ENCODE measurements around the gene OPRL1. TPM values are rescaled to one million over a fixed set of nuclear protein-coding genes. Genes with fewer than 3 reads are reported as not detected.

Gene OPRL1
- total RNA-seq, 3 donors from 2014 or later, result 1.6 to 3.4 (median 2.3) TPM

DNA sequence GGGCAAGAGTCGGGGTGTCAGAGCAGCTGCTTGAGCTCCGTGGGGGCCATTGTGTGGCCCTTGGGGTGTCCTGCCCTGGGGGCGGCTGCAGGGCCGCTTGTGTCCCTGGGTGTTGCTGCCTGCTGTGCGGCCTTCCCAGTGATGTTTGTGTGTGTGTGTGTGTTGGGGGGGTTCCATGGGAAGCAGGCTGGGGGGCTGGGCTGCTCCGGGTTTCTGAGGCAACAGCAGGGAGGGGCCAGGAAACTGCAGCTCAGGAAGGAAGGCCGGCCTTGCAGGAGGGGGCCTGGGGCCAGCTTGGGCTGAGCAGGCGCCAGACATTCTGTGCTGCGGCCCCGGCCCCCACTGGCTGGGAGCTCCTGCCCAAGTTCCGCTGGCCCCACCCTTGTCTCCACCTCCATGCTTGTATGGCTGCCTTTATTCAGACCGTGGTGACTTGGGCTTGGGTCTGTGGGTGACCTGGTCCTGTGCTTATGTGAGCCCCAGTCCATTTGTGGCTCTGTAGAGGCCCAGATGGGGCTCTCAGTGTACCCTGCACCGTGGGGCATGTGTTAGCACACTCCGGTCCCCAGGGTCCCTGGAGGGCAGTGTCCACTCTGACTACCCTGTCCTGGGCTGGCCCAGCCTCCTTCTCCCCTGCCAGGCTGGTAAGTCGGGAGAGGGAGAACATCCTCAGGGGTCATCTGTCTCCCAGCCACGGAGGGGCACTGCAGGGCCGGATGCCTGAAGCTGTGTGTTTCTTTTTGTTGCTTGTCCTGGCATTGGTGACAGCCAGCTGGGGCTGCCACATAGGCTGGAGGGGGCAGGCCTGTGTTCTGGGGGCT, 25.8 kb upstream of the OPRL1 start:
- no peak overlapping the region for H3K4me3 ChIP-seq
- no peaks in the 10 kb centered on the region for H3K36me3 ChIP-seq
- peak overlapping the region in 1 of 2 donors; percentile 80 for H3K27ac ChIP-seq
- peaks cover 5 to 58% of the 10 kb centered on the region in 2 donors for H3K27me3 ChIP-seq
- no peak for DNase-seq (ENCODE audit: low spot score in 2 of 2)
- TF ChIP-seq CTCF (IDR thresholded peaks at IDR 0.05), result no peak
- no peak for TF ChIP-seq POLR2A (IDR thresholded peaks at IDR 0.05)
- no peak for TF ChIP-seq POLR2AphosphoS5 (IDR thresholded peaks at IDR 0.05)
- intact Hi-C loops (cut with DNase I; ENCODE audit: low total_unique reads), result no loop called here
- H3K4me1 ChIP-seq, result no peaks in the 10 kb centered on the region
- no peaks in the 10 kb centered on the region for H3K9me3 ChIP-seq

- no peaks in the 10 kb centered on the region for H3K9me3 ChIP-seq
- TF ChIP-seq CTCF (IDR thresholded peaks at IDR 0.05), result no peak
- TF ChIP-seq POLR2AphosphoS5 (IDR thresholded peaks at IDR 0.05), result no peak
- TF ChIP-seq POLR2A (IDR thresholded peaks at IDR 0.05), result no peak
- H3K4me1 ChIP-seq, result no peaks in the 10 kb centered on the region
Observed at GRCh38 chr20:64055396-64055892, 24.4 kb upstream of the OPRL1 start.

GRCh38 chr20:64055893-64056638, 23.8 kb upstream of the OPRL1 start:
- H3K4me1 ChIP-seq, result no peaks in the 10 kb centered on the region
- H3K27ac ChIP-seq, result peak overlapping the region in 1 of 2 donors; percentile 70
- peaks cover 5 to 42% of the 10 kb centered on the region in 2 donors for H3K27me3 ChIP-seq
- intact Hi-C loops (cut with DNase I; ENCODE audit: low total_unique reads), result no loop called here
- TF ChIP-seq POLR2AphosphoS5 (IDR thresholded peaks at IDR 0.05) (peak in 1 of 3 donors; percentile 24), POLR2A (IDR thresholded peaks at IDR 0.05) (no peak)
- H3K36me3 ChIP-seq, result no peaks in the 10 kb centered on the region
- no peak for DNase-seq (ENCODE audit: low spot score in 2 of 2)
- no peak overlapping the region for H3K4me3 ChIP-seq
- H3K9me3 ChIP-seq, result no peaks in the 10 kb centered on the region

More at GRCh38 chr20:64055396-64055892, 24.4 kb upstream of the OPRL1 start:
- intact Hi-C loops (cut with DNase I; ENCODE audit: low total_unique reads), result no loop called here
- Histone ChIP-seq H3K4me3 (no peak overlapping the region), H3K36me3 (no peaks in the 10 kb centered on the region), H3K27me3 (peaks cover 5 to 48% of the 10 kb centered on the region in 2 donors), H3K27ac (peak overlapping the region in 1 of 2 donors; percentile 70)
- DNase-seq (ENCODE audit: low spot score in 2 of 2), result no peak

DNA sequence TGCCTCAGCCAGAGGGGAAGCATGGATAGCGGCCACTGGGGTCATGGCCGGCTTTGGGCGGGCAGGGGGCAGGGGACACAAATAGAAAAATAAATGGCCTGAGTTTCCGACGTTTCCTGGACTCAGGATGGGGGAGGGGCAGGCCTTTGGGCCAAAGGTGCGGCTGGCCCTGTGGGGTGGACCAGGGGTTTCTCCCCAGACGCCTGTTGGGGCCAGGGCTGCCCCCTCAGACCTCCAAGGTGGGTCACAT, 23.3 kb upstream of the OPRL1 start:
- peaks cover 5 to 37% of the 10 kb centered on the region in 2 donors for H3K27me3 ChIP-seq
- peak overlapping the region in 1 of 2 donors; percentile 70 for H3K27ac ChIP-seq
- H3K4me3 ChIP-seq, result no peak overlapping the region
- no peak for TF ChIP-seq POLR2AphosphoS5 (IDR thresholded peaks at IDR 0.05)
- no peak for TF ChIP-seq POLR2A (IDR thresholded peaks at IDR 0.05)
- TF ChIP-seq CTCF (IDR thresholded peaks at IDR 0.05), result no peak
- intact Hi-C loops (cut with DNase I; ENCODE audit: low total_unique reads), result no loop called here
- no peaks in the 10 kb centered on the region for H3K4me1 ChIP-seq
- no peak for DNase-seq (ENCODE audit: low spot score in 2 of 2)
- H3K36me3 ChIP-seq, result no peaks in the 10 kb centered on the region
- H3K9me3 ChIP-seq, result no peaks in the 10 kb centered on the region

GRCh38 chr20:64056889-64057627, 22.8 kb upstream of the OPRL1 start:
- intact Hi-C loops (cut with DNase I; ENCODE audit: low total_unique reads), result no loop called here
- Histone ChIP-seq H3K36me3 (no peaks in the 10 kb centered on the region), H3K9me3 (no peaks in the 10 kb centered on the region), H3K27me3 (peaks cover 5 to 33% of the 10 kb centered on the region in 2 donors), H3K4me1 (peaks cover 0 to under 1% of the 10 kb centered on the region in 2 donors), H3K27ac (peak overlapping the region; percentile 13 to 70), H3K4me3 (peak overlapping the region; percentile 4 to 42 (median 16))
- no peak for DNase-seq (ENCODE audit: low spot score in 2 of 2)
- TF ChIP-seq POLR2A (IDR thresholded peaks at IDR 0.05) (no peak), POLR2AphosphoS5 (IDR thresholded peaks at IDR 0.05) (no peak)

Data from breast epithelium (tissue), 4 donors.